HUES48 (cell line): Measurements from ENCODE around the gene NAT14.

Experiments
- H3K27ac ChIP-seq: one replicate; pipeline ENCODE4 v1.7.0; 2013; ENCODE audit warnings: low read depth, low read length, inconsistent platforms
- H3K27me3 ChIP-seq: 2 replicates; pipeline ENCODE4 v1.6.1; 2013; ENCODE audit warnings: mild to moderate bottlenecking, low read length; ENCODE audit not compliant: control insufficient read depth, insufficient read depth
- H3K36me3 ChIP-seq: 2 replicates; pipeline ENCODE4 v1.6.1; 2013; ENCODE audit warnings: low read length; ENCODE audit not compliant: control insufficient read depth, insufficient read depth
- H3K4me1 ChIP-seq: 2 replicates; pipeline ENCODE4 v1.6.1; 2013; ENCODE audit warnings: mild to moderate bottlenecking, low read length; ENCODE audit not compliant: control insufficient read depth, insufficient read depth
- H3K4me3 ChIP-seq: 2 replicates; pipeline ENCODE4 v1.5.1; 2013; ENCODE audit warnings: mild to moderate bottlenecking, low read depth, low read length
- H3K9ac ChIP-seq: 2 replicates; pipeline ENCODE4 v1.6.1; 2013; ENCODE audit warnings: mild to moderate bottlenecking, low read depth, low read length, moderate library complexity
- H3K9me3 ChIP-seq: 2 replicates; pipeline ENCODE4 v1.6.1; 2013; ENCODE audit warnings: low read length; ENCODE audit not compliant: control insufficient read depth, insufficient read depth

The NAT14 gene

DNA sequence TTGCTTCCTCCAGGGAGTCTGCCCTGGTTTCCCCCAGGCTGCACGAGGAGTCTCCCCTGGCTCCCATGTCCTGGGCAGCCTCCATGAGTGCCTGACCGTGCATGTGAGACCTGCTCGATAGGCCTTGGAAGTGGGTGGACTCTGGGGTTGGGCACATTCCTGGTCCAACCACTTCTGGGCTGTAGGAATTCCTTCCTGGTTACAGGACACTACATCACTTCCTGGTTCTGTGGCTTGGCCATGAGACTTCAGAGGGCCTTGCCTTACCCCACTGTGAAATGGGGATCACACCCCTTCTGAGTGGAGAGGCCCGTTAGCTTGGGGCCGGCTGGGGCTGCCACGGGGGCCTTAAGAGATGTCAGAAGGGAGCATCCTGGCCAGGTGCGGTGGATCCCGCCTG lies 12.5 kb upstream of the NAT14 start:
- H3K4me3 ChIP-seq: no peak overlapping the region
- H3K36me3 ChIP-seq: no peaks in the 10 kb centered on the region
- peaks cover 12% of the 10 kb centered on the region for H3K4me1 ChIP-seq
- H3K27ac ChIP-seq: no peak overlapping the region
- H3K9me3 ChIP-seq: no peaks in the 10 kb centered on the region
- no peak overlapping the region for H3K9ac ChIP-seq
- no peaks in the 10 kb centered on the region for H3K27me3 ChIP-seq

- Histone ChIP-seq H3K27me3 (no peaks in the 10 kb centered on the region), H3K9me3 (no peaks in the 10 kb centered on the region), H3K9ac (no peak overlapping the region), H3K4me1 (peaks cover 12% of the 10 kb centered on the region), H3K4me3 (no peak overlapping the region), H3K27ac (peak overlapping the region; percentile 64), H3K36me3 (no peaks in the 10 kb centered on the region)
Measured at GRCh38 chr19:55473225-55474012, 11.6 kb upstream of the NAT14 start.

DNA sequence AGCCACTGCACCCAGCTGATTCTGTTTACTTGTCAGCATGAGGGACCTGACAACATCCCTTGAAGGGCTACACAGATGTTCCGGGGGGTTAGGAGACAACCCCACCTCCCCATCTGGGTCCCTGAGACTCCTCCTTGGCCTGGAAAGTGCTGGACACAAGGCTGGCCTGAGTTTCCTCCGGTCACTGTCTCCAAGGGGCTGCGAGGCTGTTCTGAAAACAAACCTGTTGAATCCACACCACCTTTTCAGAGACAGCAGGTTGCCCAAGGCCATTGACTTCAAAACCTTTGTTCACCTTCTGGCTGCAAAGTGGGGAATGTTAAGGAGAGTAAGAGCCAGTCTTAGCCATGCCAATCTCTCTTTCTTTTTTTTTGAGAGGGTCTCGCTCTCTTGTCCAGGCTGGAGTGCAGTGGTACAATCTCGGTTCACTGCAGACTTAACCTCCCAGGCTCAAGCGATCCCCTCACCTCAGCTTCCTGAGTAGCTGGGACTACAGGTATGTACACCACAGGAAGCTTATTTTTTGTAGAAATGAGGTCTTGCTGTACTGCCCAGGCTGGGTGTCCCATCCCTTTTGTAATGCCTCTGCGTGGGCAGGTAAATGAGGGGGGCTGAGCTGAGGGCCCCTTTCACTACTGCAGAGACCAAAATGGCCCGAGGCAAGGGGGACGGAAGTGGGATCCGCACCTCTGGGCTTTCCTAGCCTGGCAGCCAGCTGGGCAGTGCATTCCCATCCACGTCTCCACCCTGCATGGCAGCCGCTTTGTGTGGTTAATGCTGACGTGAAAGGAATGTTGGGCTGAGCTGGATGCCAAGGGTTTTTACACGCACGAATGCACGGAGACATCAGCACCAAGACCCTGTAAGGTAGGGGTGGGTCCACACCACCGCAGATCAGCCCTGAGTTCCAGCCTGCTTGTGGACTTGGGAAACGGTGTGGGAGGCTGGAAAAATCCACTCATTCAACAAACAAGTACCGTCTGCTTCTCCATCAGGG lies 10.4 kb upstream of the NAT14 start:
- Histone ChIP-seq H3K9me3 (no peaks in the 10 kb centered on the region), H3K36me3 (no peaks in the 10 kb centered on the region), H3K27ac (no peak overlapping the region), H3K4me3 (no peak overlapping the region), H3K27me3 (no peaks in the 10 kb centered on the region), H3K4me1 (peaks cover 12% of the 10 kb centered on the region), H3K9ac (no peak overlapping the region)

DNA sequence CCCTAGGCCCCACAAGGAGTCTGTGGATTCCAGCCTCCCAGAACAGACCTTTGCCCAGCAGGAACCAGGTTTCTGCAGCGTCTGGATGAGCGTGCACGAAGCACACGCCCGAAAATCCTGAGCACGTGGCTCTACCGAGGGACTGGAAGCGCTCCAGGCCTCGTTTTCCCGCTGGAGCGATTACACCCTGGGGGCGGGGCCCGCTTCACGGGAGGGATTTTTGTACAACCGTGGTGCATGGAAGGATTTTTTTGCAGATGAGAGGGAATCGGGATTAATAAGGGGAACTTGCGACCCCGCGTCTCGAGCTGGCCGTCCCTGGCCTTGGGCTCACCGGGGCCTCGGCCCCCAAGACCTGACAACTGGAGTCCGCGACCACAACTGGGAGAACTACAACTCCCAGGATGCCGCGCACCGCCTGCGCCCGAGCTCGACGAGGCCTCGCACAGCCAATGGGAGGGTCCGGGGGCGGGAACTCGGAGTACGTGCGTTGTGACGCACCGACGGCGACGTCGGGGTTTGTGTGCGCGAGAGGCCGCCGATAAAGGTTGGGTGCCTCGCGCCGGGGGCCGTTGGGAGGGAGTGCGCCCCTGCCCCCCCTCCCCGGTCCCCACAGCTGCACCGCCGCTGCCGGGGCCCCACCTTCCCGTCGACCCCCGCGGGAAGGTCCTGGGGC lies 8.8 kb upstream of the NAT14 start, which contains the start of gene ZNF628:
TSS of gene ZNF628 (plus strand) at position 518 of the 676 bp plus-strand sequence. CDS start 3,294 bp downstream, outside the sequence.
- H3K27me3 ChIP-seq: no peaks in the 10 kb centered on the region
- peaks cover 12% of the 10 kb centered on the region for H3K4me1 ChIP-seq

DNA sequence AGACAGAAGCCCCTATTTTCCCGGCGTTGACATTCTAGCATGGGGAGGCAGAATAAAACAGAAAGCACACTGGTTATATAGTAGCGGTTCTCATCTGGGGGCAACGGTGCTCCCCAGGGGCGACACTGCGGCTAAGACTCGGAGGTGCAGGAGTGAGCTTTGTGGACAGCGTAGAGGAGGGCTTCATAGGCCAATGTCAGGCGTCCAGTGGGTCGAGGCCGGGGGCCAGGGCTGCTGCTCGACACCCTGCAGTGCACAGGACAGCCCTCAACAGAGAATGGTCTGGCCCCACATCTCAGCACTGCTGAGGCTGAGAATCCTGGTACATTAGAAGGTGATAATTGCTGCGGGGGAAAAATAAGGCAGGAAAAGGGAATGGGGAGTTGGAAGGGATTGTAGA lies 7.1 kb upstream of the NAT14 start:
- no peak overlapping the region for H3K9ac ChIP-seq
- H3K27me3 ChIP-seq: no peaks in the 10 kb centered on the region
- H3K4me3 ChIP-seq: no peak overlapping the region
- peaks cover 4% of the 10 kb centered on the region; the same call in 1 of the 2 replicates for H3K36me3 ChIP-seq
- H3K9me3 ChIP-seq: no peaks in the 10 kb centered on the region
- no peak overlapping the region for H3K27ac ChIP-seq
- peaks cover 15% of the 10 kb centered on the region for H3K4me1 ChIP-seq

More for the DNA sequence above, 8.8 kb upstream of the NAT14 start, which contains the start of gene ZNF628:
- H3K4me3 ChIP-seq: peak within 1 kb of the TSS; percentile 76
- peak within 1 kb of the TSS; percentile 60 for H3K9ac ChIP-seq
- H3K36me3 ChIP-seq: no peaks in the 10 kb centered on the region
- peak within 1 kb of the TSS; percentile 92 for H3K27ac ChIP-seq
- no peaks in the 10 kb centered on the region for H3K9me3 ChIP-seq

DNA sequence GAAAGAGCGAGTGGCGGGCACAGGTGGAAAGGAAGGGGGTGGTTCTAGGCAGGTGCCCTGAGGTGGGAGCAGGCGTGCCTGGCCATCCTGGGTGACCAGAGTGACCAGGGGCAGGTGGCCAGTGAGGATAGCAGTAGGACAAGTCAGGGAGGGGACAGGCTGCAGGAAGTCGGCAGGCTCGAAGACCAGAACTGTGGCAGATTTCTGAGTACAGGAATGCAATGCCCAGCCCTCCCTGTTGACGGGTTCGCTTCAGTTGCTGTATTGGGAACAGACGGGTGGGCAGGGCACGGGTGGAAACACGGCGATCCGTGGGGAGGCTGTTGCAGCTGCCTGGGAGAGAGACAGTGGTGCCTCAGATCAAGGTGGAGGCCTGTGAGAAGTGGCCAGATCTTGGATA lies 6.6 kb upstream of the NAT14 start:
- Histone ChIP-seq H3K9ac (no peak overlapping the region), H3K27ac (no peak overlapping the region), H3K4me1 (peaks cover 10% of the 10 kb centered on the region), H3K36me3 (peaks cover 4% of the 10 kb centered on the region; the same call in 1 of the 2 replicates), H3K27me3 (no peaks in the 10 kb centered on the region), H3K9me3 (no peaks in the 10 kb centered on the region), H3K4me3 (no peak overlapping the region)

DNA sequence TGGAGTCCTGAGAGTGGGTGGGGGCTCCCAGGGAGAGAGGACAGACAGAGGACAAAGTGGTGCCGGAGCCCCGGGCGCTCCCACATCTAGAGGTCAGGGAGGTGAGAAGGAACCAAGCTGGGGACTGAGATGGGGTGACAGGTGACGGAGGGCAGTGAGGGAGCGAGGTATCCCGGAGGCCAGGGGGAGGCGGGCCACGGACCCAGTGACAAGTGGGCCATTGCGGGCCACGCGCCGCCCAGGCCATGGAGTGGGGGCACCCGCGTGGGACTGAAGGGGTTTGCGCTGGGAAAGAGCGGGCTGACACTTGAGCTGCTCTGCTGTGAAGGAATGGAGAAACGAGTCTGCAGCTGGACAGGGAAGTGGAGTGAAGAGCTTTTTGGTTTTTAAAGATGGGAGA lies 5.9 kb upstream of the NAT14 start:
- H3K36me3 ChIP-seq: peaks cover 4% of the 10 kb centered on the region; the same call in 1 of the 2 replicates
- H3K4me3 ChIP-seq: no peak overlapping the region
- no peak overlapping the region for H3K9ac ChIP-seq
- H3K4me1 ChIP-seq: peaks cover 10% of the 10 kb centered on the region; the same call in 1 of the 2 replicates
- no peaks in the 10 kb centered on the region for H3K9me3 ChIP-seq
- no peaks in the 10 kb centered on the region for H3K27me3 ChIP-seq
- no peak overlapping the region for H3K27ac ChIP-seq

GRCh38 chr19:55479451-55480230 lies 5.3 kb upstream of the NAT14 start:
- H3K27me3 ChIP-seq: no peaks in the 10 kb centered on the region
- H3K4me3 ChIP-seq: no peak overlapping the region
- H3K4me1 ChIP-seq: peaks cover 14% of the 10 kb centered on the region; the same call in 1 of the 2 replicates
- peaks cover 4% of the 10 kb centered on the region; the same call in 1 of the 2 replicates for H3K36me3 ChIP-seq
- no peaks in the 10 kb centered on the region for H3K9me3 ChIP-seq
- H3K27ac ChIP-seq: no peak overlapping the region
- no peak overlapping the region for H3K9ac ChIP-seq

- Histone ChIP-seq H3K4me3 (no peak overlapping the region), H3K9ac (no peak overlapping the region), H3K27me3 (no peaks in the 10 kb centered on the region), H3K27ac (no peak overlapping the region), H3K9me3 (no peaks in the 10 kb centered on the region), H3K36me3 (peaks cover 4% of the 10 kb centered on the region; the same call in 1 of the 2 replicates), H3K4me1 (peaks cover 18% of the 10 kb centered on the region; the same call in 1 of the 2 replicates)
Measured at GRCh38 chr19:55481148-55481793, 3.7 kb upstream of the NAT14 start.
